HepG2 (cell line): Measurements from ENCODE around the gene ESYT1. TPM values are rescaled to one million over a fixed set of nuclear protein-coding genes. Genes with fewer than 3 reads are reported as not detected.

Experiments
- AKAP8 ChIP-seq: sonication (generic); formaldehyde crosslinking; IDR thresholded peaks from 2 replicates; pipeline ENCODE4 v1.5.1; 2020; ENCODE audit warnings: mild to moderate bottlenecking, missing genetic modification reagents
- ATF5 ChIP-seq: sonication (generic); formaldehyde crosslinking; IDR thresholded peaks from 2 replicates; pipeline ENCODE4 v1.4.0; 2020; ENCODE audit warnings: mild to moderate bottlenecking, low read depth, missing genetic modification reagents
- EEA1 ChIP-seq: sonication (generic); formaldehyde crosslinking; IDR thresholded peaks from 2 replicates; pipeline ENCODE4 v1.5.1; 2020; ENCODE audit warnings: mild to moderate bottlenecking, missing genetic modification reagents, borderline replicate concordance
- IKZF1 ChIP-seq: fragments of 450-650 bp; IDR thresholded peaks from 2 replicates; pipeline ENCODE4 v1.7.1; 2016
- ISL2 ChIP-seq: sonication (generic); formaldehyde crosslinking; IDR thresholded peaks from 2 replicates; pipeline ENCODE4 v1.5.0; 2020; ENCODE audit warnings: missing genetic modification reagents
- REST ChIP-seq, 2 experiments: IDR thresholded peaks; 2 replicates each; pipeline ENCODE4 v1.6.1; 2011 to 2012; ENCODE audit warnings: low read length in 2 of 2, borderline replicate concordance in 1 of 2, low read depth in 1 of 2, mild to moderate bottlenecking in 1 of 2, moderate library complexity in 1 of 2
- SOX5 ChIP-seq: IDR thresholded peaks from 2 replicates; pipeline ENCODE4 v1.6.1; 2016; ENCODE audit warnings: borderline replicate concordance
- ZBTB25 ChIP-seq: IDR thresholded peaks from 2 replicates; pipeline ENCODE4 v1.6.1; 2018; ENCODE audit warnings: missing genetic modification reagents
- ZBTB49 ChIP-seq: sonication (generic); formaldehyde crosslinking; IDR thresholded peaks from 2 replicates; pipeline ENCODE4 v1.4.0; 2020; ENCODE audit warnings: missing genetic modification reagents, borderline replicate concordance
- ZNF10 ChIP-seq: sonication (generic); formaldehyde crosslinking; IDR thresholded peaks from 2 replicates; pipeline ENCODE4 v1.4.0; 2020; ENCODE audit warnings: mild to moderate bottlenecking, low read depth, missing genetic modification reagents, borderline replicate concordance
- ZNF276 ChIP-seq: sonication (generic); formaldehyde crosslinking; IDR thresholded peaks from 2 replicates; pipeline ENCODE4 v1.4.0; 2020; ENCODE audit warnings: mild to moderate bottlenecking, low read depth, missing genetic modification reagents
- ZNF331 ChIP-seq: sonication (generic); formaldehyde crosslinking; IDR thresholded peaks from 2 replicates; pipeline ENCODE4 v1.4.0; 2020; ENCODE audit warnings: missing genetic modification reagents
- ZNF574 ChIP-seq: sonication (generic); formaldehyde crosslinking; IDR thresholded peaks from 2 replicates; pipeline ENCODE4 v1.4.0; 2020; ENCODE audit warnings: missing genetic modification reagents
- ZNF576 ChIP-seq: sonication (generic); formaldehyde crosslinking; IDR thresholded peaks from 2 replicates; pipeline ENCODE4 v1.4.0; 2020; ENCODE audit warnings: mild to moderate bottlenecking, missing genetic modification reagents
- polyA plus RNA-seq, 8 experiments: library from polyadenylated mRNA; depleted of rRNA in 3 of 8; stranded (reverse) in 7 of 8; unstranded in 1 of 8; fragments of >200 nt; fragmentation: Illumina TruSeq in 4 of 8; extraction: Trizol in 4 of 8; gene quantifications; 2 replicates each; pipeline versions ENCODE4 v1.2.1 to v1.2.3, GENCODE V29; 2011 to 2016; ENCODE audit warnings: low read depth in 4 of 8, missing spikeins in 1 of 8, mixed read lengths in 1 of 8; ENCODE audit not compliant: insufficient read depth in 1 of 8
- total RNA-seq, 5 experiments: library from RNA; depleted of rRNA; stranded (reverse); fragments of >200 nt; fragmentation: Illumina TruSeq; extraction: Trizol; gene quantifications; 2 replicates each; pipeline ENCODE4 v1.2.3, GENCODE V29; 2016; ENCODE audit warnings: low read depth in 1 of 5

Gene ESYT1
- total and polyA plus RNA-seq, 2 of the 13 experiments (the other 11 are each of a cell fraction or from before 2014, with no cell fraction given) = 66.9 to 71.0 TPM

GRCh38 chr12:56117778-56118687 is 10.0 kb upstream of the ESYT1 start, which contains the start of gene ZC3H10 (continued):
- TF ChIP-seq REST (IDR thresholded peaks at IDR 0.05; ENCODE audit: borderline replicate concordance in 1 of 2, low read depth in 1 of 2, low read length in 2 of 2) = 0 out of 4 replicates have a peak, but pooled peaks of 1 of the 2 experiments have one; percentile 50
- no peak for TF ChIP-seq IKZF1
- peak; percentile 81 for TF ChIP-seq SOX5
- TF ChIP-seq ZNF331 = peak; percentile 94
- TF ChIP-seq EEA1 (CRISPR knock-in tag) = 0 out of 2 replicates have a peak, but pooled peaks have one; percentile 60
- no peak for TF ChIP-seq ZNF576 (CRISPR knock-in tag)
- peak; percentile 98 for TF ChIP-seq ZBTB25 (CRISPR knock-in tag)
- TF ChIP-seq ZNF276 (CRISPR knock-in tag) = 0 out of 2 replicates have a peak, but pooled peaks have one; percentile 73
- TF ChIP-seq ZNF10 (CRISPR knock-in tag) = no peak
- no peak for TF ChIP-seq ATF5 (CRISPR knock-in tag)
- TF ChIP-seq ZBTB49 = no peak
- peak; percentile 94 for TF ChIP-seq AKAP8
- TF ChIP-seq ZNF574 = peak; percentile 100
- peak; percentile 66; the same call in 1 of the 2 replicates for TF ChIP-seq ISL2 (CRISPR knock-in tag)
